Inflammatory macrophage treated with lipopolysaccharide for 4 hours (primary cell): ENCODE measurements around the gene ABTB1.

Experiments used
- DNase-seq: peaks from one replicate; pipeline ENCODE4 v3.0.0-alpha.2; 2020

ABTB1 gene

DNA sequence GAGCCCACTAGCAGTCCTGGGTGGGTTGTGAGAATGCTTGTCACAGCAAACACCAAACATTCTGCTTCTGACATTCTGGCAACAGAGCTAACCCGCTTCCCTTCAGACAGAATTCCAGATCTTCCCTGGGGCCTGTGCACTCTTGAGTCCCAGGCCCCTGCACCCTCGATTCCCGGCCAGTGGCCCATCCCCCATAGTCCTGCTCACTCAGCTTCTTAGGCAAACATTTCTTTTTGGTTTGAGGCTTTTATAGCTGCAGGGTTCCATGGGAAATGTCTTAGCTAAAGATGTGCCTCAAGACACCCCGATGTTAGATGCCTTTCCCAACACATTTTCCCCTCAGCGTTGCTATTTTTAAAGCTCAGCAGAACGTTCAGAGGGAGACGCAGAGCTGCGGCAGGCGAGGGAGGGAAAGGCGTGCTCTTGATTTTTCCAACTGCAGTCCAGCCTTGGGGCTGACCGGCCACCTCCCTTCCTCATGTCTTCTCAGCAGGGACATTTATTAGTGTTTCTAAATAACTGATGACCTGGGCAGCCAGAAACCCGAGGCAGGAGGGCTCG is 35.2 kb downstream of the ABTB1 start:
- DNase-seq, result no peak

GRCh38 chr3:127708837-127709236 is 36.1 kb downstream of the ABTB1 start:
- no peak for DNase-seq

GRCh38 chr3:127709320-127710060 is 36.7 kb downstream of the ABTB1 start:
- no peak for DNase-seq

- no peak for DNase-seq
Measured at GRCh38 chr3:127710155-127710941, 37.6 kb downstream of the ABTB1 start.

DNA sequence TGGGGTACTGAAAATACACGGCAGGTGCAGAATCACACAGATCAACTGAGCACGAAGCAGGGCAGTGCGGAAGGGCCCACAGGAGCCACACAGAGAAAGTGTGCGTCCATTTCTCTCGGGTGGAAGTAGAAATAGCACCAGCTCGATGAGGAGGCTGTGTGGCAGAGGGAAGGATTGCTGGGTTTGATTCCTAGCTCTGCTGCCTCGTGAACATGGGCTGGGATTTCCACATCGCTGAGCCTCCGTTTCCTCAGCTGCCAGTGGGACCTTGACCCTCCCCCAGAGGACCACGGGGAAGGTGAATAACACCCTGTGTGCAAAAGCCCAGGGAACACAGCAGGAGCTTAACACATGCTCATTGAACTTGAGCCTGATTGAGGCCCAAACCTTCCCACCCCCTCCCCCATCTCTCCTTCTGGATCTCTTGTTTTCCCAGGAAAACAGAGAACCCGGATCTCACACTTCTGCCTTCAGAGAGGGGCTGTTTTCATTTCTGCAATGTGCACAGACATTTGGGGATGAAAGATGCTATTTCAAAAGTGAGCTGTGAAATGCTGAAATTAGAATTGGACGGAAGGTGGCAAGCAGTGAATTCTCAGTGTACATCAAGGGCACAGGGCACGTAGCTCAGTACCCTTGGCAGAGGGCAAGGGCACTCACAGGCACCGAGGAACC is 38.4 kb downstream of the ABTB1 start:
- DNase-seq, result no peak

DNA sequence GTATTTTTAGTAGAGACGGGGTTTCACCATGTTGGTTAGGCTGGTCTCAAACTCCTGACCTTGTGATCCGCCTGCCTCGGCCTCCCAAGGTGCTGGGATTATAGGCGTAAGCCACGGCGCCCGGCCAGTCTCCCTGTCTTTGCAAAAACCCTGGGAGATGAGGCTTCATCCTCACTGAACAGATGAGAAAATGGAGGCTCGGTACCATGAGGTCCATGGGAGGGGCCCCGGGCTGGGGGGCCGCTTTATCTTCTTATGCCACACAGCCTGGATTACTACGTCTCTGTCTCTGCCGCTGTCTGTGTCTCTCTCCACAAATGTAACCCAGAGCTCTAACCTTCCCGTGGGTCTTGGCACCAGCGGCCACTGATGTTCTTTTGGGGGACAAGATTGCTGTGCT is 39.1 kb downstream of the ABTB1 start:
- DNase-seq, result no peak

GRCh38 chr3:127712461-127712860 is 39.7 kb downstream of the ABTB1 start:
- no peak for DNase-seq

DNA sequence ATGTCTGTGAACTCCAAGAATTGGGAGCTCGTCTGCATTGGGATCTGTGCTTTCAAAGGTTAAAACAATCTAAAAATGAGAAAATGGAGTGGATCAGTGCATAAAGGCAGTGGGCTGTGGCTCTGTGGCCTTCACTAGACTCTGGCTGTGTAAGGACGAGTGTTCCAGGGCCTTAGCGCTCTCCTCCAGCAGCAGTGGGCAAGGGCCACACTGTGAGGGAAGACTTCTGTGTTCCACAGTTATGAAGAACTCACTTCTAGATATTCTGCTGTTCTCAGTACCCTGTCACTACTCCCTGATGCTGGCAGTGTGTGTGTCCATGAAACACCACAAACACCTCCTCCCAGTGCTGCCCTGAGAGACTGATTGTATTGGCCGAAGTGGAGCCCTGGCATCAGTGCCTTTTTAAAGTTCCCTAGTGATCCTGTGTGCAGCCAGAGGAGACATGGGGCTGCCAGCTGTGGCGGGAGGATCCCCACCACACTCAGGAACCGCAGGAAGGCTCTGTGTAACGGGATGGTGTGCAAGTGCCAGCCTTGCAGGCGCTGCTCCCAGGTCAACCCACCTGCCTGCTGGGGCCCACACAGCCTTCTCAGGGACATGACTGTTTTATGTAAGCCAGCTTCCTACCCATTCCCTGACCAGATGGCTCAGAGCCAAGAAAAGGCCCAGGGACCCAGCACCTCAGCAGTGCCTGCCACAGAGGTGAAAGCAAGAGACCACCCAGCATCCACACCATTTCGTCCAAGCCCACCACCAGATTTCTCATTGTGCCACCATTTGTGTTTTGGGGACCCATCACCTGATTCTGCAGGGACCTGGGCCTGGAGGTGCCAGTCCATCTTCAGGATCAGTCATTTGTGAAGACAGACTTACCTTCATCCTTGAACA is 40.4 kb downstream of the ABTB1 start:
- no peak for DNase-seq

- no peak for DNase-seq
Measured at GRCh38 chr3:127714125-127714571, 41.4 kb downstream of the ABTB1 start.

DNA sequence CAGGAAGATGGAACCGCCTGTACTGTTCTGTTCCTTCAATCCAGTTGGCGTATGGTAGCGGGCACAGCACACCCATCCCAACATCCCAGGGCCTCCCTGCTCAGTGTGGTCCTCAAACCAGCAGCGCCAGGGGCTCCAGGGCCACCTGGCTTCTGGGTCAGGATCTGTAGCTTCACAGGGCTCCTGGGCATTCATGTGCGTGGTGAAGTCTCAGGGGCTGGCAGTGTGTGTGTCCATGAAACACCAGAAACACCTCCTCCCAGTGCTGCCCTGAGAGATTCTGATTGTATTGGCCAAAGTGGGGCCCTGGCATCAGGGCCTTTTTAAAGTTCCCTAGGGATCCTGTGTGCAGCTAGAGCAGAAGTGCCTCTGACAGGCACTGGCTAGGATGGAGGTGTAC is 42.1 kb downstream of the ABTB1 start:
- no peak for DNase-seq

- DNase-seq, result peak; percentile 47
Measured at GRCh38 chr3:127715532-127715931, 42.8 kb downstream of the ABTB1 start.

- peak; percentile 43 for DNase-seq
Measured at GRCh38 chr3:127716384-127716783, 43.6 kb downstream of the ABTB1 start.

DNA sequence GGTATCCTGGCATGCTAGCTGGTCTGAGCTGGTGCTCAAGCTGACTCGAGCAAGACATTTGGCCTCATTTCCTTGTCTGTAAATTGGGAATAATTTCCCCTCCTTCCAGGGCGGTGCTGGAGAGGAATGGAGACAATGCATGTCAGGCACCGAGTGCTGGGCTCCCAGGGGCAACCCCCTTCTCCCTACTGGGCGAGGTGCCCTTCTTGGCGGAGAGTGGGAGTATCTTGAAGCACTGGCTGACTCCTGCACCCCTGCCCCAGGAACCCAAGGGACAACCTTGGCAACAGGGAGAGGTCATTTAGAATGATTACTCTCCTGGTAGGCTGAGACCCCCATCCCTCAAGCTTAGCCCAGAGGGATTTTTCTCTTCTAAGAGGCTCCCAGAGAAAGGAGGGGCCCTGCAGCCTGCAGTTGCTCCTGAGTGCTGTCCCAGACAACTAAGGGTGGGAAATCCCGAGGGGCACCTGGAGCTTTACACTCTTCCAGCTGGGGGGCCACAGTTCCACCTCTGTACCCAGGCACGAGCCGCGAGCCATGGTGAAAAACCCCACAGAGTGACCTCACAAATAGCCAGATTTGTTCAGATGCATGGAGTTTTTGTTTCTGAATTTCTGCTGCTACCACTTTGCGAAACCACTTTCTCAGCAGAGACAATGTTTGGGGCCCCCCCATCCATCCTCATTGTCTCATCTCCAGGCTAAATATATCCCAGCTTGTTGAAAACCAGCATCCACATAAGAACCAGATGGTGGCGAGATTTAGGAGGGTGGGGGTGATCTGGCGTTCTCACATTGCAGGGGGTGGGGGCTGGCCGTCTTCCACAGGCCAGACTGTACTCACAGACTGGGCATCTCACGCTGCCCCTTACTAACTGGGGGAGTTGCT is 44.8 kb downstream of the ABTB1 start:
- no peak for DNase-seq

GRCh38 chr3:127718245-127718915 is 45.6 kb downstream of the ABTB1 start:
- no peak for DNase-seq

GRCh38 chr3:127718916-127719290 is 46.2 kb downstream of the ABTB1 start:
- no peak for DNase-seq

DNA sequence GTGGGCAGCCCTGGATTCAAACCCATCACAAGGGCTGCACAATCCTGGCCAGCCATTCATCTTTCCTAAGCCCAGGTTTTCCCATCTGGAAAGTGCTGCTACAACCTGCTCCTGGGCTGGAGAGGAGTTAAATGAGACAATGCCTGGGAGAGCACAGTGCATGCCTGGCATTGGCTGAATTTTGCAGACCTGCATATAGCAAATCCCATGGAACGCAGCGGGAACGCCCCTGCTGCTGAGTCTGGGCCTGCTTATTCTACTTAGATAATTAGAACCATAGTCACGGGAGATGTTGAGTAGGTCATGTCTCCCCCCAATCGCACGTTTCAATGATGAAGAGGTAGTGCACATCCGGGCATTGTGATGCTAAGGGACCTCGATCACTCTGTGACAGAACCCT is 46.6 kb downstream of the ABTB1 start:
- DNase-seq, result no peak

GRCh38 chr3:127720161-127720823 is 47.5 kb downstream of the ABTB1 start:
- DNase-seq, result no peak

DNA sequence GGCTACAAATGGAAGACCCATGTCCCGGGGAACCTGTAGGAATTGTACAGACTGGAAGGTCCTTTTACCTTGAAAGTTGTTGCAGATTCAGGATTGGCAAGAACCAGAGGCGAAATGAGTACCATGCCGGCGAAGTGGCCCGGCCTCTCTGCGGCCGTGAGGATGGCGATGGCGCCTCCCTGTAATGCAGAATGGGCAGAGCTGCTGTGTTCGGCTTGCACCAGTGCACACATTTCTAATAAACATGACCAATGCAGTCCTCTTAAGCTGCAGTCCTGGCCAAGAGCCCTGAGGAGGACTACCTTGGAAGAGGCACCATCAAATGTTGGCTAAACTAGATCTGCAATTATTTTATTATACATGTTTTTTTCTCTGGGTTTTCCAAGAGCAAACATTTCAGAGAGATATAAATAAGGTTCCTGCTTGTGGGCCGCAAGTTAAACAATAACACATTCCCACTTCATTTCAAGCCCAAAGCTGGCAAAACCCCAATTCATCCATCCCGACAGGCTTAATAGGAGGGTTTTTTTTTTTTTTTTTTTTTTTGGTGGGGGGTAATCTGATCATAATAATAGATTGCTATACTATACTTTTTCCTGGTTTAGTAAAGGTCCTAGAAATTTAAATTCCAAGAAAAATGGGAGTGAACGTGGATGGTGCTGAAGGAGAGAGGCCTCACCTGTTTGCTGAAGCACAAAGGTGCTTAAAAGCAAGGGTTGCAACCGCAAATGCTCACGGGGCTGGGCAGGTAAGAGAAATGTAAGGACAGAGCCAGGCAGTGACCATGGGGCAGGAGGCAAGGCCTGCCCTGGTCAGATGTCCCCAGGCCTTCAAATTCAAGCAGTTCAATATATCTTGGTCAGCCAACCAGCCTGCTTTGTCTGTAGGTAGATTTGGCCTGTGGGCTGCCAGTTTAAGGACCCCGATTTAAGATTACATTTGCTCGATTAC is 48.5 kb downstream of the ABTB1 start:
- no peak for DNase-seq
